ENCODE data around the gene TPH1.

DNA sequence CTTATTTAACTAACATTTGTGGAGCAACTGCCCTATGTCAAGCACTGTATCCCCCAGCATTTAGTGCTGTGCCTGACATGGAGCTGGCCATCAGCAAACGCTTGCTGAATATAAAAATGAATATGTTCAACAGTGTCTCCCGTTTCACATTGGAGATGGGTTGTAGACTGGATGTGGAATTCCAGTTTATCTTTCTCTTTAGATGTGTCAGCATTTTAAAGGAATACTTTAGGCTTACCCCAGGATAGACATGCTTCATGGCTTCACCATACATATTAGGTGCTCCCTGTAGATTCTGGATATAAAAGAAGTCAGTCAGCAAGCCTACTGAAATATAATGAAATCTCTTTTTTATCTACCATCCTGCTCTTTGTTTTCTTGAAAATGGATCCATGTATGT is 21.3 kb upstream of the TPH1 start:
- no peak for TF ChIP-seq CTCF (IDR thresholded peaks at IDR 0.05; ENCODE audit: poor library complexity, severe bottlenecking)
- TF ChIP-seq TAF1 (IDR thresholded peaks at IDR 0.05; ENCODE audit: low read depth), result no peak
- TF ChIP-seq EZH2 (IDR thresholded peaks at IDR 0.05; ENCODE audit: borderline replicate concordance, insufficient read depth, low read length, poor library complexity, severe bottlenecking), result no peak
- no peak for TF ChIP-seq EP300 (conservative IDR thresholded peaks at IDR 0.05; ENCODE audit: poor library complexity, severe bottlenecking)

Measured in neural cell (in vitro differentiated cells).